HG03095 (cell line): ENCODE results near the gene MYL4.
"Not testable (repeated sequence)": the region's sequence is repeated elsewhere in the genome, so short reads cannot be mapped to it uniquely, and the experiment has no call there.

Source experiments
- ATAC-seq: cut with Tn5 transposase; IDR thresholded peaks from one replicate; pipeline ENCODE4 v1.9.1; 2021; ENCODE audit warnings: moderate library complexity; ENCODE audit not compliant: unreplicated experiment

MYL4 gene

DNA sequence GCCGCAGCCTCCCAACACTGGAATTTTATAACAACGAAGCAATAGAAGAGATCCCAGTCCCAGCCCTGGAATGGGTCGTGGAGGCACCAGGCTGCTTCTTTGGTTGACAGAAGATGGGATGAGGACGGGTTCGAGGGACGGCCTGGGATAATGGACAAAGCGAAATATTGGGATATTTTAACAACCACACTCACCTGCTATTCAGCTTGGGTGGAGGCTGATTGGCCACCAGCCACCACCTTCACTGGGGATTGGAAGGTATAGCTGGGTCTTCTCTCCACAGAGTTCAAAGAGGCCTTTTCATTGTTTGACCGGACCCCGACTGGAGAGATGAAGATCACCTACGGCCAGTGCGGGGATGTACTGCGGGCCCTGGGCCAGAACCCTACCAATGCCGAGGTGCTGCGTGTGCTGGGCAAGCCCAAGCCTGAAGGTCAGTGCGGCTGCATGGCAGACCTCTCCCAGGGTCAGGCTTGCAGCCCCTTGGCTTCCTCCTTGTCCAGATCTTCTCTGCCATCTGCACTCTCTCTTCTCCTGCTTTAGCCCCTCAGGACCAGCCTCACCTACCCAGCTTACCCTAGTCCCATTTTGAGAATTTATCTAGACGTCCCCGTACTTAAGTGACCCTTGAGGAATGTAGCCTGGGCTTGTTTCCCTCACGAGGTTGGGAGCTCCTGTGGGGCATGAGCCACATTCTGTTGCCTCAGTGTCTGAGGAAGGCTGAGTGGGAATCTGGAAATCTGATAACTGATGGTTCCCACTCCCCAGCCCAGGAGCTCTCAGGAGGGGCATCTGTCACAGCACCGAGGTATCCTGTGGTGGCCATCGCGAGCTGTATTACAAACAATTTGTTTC is 10.7 kb downstream of the MYL4 start:
- ATAC-seq: no peak

DNA sequence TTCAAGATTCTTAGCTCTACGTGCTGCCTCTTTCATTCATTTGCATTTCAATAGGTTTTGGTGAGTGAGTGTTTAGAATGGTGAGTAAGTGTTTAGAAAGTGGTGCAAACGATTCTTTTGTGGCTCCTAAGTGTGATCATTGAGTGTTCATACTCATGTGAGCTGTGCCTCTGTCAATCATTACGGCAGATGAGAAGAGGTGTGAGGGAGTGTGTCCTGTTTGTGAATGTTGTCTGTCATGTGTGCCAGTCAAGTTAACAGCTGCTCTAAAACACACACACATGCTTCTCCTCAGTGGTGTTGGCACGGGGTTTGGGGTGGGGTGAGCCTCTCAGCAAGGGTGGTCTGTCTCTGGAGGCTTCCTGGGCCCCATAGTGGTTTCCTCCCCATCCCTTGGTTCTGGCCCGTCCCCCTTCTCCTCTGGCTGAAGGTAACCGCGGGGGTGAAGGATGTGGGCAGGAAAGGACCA is 11.4 kb downstream of the MYL4 start:
- ATAC-seq: no peak

DNA sequence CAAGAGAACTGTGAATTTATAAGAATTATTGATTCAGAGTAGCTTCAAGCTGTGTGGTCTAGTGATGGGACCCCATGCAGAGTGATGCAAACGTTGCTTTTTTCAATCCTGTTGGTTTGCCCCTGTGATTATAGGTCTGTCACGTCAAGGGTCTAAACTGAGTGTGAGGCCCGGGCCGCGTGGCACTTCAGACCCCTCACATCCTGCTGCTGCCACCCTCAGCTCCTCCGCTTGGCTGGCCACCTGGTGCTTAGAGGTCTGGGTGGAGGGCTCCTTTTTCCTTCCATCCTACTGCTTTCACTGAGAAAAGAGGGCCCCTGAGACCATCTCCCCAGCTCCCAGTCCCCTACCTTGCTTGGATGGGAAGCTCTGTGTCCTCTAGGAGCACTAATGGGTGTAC is 12.0 kb downstream of the MYL4 start:
- no peak for ATAC-seq

DNA sequence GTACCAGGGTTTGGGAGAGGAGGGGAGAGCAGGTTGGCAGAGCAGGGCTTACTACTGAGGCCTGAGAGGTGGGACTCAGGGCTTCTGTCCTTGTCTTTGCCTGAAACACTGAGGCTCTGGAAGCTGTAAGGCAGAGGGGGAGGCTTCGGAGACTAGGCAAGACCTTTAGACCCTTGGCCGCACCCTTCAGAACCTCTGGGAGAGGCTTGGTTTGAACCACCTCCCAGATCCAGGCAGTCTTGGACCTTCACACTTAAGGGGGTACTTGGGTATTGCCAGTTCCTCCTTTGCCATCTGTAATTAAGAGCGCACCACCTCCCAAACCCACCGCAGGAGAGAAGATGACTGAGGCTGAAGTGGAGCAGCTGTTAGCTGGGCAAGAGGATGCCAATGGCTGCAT is 12.9 kb downstream of the MYL4 start:
- ATAC-seq: no peak

DNA sequence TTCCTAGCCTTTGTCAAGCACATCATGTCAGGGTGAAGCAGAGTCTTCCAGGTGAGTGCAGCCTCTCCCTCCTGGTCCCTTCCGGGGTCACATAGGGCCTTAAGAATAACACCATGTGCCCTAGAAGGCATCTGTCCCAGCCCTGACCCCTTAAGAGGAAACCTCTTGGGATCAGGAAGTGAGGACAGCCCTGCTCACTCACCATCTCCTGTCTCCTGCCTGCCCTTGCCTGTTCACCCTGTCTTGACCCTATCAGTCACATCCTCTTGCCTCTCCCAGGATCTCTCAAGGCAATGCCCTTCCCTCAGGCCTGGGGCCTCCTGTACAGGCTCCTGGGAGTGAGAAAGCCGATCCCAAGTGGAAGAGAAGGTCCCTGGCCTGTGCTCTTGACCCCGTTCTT is 13.9 kb downstream of the MYL4 start:
- ATAC-seq: no peak

DNA sequence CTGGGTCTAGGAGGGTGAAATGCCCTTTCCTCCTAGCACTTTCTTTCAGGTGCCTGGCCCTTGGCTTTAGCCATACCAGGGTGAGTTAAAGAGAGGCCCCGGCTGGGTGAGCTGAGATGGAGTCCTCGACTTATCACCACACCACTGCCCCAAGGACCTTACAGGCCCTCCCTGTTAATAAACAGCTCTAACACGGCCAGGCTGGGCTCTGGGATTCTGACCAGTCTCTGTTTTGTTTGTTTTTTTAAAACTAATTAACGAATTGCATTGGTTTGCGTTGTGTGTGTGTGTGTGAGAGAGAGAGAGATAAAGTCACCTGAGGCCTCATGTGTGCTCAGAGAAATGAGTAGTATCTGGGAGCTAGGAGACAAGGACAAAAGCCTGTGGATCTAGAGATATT is 14.3 kb downstream of the MYL4 start:
- ATAC-seq: no peak

DNA sequence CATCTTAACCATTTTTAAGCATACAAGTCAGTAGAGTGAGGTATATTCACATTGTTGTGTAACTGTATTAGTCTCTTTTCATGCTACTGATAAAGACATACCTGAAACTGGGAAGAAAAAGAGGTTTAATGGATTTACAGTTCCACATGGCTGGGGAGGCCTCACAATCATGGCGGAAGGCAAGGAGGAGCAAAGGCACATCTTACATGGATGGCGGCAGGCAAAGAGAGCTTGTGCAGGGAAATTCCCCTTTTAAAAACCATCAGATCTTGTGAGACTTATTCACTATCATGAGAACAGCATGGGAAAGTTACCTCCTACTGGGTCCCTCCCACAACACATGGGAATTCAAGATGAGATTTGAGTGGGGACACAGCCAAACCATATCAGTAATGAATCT is 14.9 kb downstream of the MYL4 start:
- ATAC-seq: not testable (repeated sequence)

DNA sequence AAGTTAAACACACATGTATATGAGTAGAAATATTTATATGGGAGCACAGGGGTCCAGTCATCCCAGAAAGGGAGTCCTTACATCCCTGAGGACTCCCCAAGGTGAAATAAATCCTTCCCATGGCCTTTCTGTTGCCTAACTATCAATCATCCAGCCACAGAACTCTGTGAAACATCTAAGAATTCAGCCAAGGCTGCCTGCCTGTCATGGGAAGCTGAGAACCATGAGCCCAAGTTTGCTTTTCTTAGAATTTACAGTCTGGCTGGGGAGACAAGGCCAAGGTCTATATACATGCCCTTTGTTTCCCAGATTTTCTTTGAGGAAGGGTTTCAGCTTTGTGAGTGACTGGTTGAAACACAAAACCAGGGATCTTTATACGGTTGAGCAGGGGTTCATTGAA is 15.8 kb downstream of the MYL4 start:
- no peak for ATAC-seq

DNA sequence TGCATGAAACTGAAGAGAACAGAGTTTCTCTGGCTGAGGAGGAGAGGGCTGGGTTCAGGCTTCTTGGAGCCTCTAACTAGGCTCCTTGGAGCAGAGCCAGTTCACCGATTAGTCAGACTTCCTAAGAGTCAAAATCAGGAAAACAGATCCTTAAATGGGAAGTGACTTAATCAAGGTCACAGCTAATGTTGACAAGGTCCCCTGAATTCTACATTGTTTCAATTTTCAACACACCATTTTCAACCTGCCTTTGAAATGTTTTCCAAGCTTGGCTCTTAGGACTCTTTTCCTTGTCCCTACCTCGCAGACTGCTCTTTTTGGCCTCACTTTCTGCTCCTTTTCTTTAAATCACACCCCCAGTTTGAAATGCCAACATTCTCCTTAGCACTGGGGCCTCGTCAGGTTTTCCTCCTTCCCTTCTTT is 16.3 kb downstream of the MYL4 start:
- no peak for ATAC-seq

DNA sequence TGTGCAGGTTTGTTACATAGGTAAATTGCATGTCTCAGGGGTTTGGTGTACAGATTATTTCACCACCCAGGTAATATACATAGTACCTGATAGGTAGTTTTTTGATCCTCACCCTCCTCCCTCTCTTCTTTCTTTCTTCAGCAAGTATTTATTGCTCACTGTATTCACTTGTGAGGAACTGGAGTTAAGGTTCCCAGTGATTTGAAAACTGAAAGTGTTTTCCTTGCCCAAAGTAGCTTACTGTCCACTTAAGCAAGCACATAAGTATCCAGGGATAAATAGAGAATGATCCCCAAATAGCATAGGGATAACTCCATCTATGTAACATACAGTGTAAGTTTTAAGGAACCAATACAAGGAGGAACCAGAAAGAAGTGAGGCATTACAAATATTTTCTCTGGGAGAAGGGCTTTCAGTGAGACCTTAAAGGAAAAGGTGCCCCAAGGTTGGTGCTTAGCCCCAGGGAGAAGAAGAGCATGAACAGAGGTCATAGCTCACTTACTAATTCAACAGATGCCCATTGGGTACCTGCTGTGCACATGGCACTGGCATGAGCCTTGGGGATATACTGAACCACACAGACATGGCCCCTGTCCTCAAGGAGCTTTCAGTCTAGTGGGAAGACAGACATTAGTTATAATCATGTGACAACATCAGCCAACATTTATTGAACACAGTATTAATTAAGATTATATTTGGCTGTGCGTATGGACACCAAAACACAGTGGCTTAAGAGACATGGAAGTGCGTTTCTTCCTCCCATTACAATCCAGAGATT is 17.0 kb downstream of the MYL4 start:
- no peak for ATAC-seq

DNA sequence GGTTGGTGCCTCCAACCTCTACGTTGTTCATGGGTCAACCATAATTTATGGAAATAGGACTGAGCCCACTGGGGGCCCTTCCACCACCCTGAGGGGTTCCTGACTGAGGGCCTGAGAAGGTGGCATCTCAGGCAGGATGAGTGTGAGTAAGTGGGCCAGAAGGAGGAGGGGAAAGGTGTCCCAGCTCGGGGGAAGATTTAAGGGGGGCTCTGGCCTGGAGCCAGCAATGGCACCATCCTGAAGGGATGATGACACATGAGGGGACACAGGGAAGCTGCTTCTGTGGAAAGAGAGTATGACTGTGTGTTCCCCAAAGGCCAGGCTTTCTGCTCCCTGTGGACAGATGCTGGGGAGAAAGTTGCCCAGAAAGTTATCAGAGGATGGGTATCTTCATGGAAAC is 18.7 kb downstream of the MYL4 start:
- ATAC-seq: no peak

DNA sequence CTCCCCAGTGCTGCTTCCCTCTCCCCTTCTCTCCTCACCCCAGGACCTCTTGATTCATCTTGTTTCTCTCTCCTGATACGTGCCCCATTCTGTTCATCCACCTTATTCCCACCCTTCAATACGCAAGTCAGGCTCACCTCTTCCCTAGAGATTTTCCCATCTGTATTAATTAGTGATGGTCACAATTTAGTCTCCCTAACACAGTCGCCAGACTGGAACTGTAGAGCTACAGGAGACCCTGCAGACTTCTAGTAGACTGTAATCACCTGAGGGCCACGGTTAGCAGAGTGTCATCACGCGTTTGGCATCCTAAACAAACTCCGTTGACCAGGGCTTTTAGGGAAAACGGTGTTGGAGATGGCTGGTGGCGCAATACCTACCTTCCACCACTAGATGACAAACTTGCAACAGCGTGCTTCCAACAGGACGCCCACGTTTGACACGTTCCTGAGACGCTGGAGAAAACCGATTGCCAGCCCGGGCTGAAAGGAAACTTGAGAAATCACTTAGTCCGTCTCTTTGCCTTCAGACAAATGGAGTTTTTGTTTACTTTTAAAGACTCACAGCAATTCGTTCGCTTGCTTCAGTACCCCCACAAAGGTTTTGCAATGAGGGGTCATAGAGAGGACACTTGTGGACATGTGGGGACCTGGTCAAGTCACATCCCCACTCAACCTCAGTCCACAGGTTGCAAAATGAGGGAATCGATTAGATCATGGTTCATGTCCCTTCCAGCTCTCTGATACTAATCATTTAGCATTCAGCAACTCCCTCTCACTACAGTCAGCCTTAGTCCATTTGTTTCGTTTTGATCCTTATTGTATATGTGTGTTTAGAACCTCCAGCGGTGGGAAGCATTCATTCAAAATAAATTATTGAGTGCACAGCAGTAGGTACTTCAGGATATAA is 20.6 kb downstream of the MYL4 start:
- no peak for ATAC-seq

DNA sequence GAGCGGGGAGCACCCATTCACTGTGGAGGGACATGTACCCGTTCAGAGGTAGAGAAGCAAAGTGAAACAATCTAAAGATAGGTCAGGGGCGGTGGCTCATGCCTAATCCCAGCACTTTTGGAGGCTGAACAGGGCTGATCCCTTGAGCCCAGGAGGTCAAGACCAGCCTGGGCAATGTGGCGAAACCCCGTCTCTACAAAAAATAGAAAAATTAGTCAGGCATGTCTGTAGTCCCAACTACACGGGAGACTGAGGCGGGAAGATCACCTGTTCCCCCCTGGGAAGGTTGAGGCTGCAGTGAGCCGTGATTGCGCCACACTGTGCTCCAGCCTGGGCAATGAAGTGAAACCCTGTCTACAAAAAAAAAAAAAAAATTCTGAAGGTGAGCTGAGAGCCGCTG is 21.7 kb downstream of the MYL4 start:
- ATAC-seq: no peak

DNA sequence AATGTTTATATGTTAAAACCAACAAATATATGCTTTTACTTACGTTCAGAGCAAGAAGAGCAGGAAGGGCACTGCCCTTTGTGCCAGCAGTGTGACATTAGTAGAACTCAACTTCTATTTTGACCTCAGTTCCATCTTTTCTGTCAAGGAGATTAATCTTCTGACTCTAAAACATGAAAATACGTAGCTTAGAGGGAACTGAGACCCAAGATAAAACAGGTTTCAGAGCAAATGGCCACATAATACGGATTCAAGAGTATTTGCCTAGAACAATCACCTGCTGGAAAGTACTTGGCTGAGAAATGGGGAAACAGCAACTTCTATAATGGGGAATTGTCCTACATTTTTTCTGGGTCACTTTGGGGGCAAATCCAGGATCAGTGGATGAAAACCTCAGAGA is 22.2 kb downstream of the MYL4 start:
- ATAC-seq: no peak

DNA sequence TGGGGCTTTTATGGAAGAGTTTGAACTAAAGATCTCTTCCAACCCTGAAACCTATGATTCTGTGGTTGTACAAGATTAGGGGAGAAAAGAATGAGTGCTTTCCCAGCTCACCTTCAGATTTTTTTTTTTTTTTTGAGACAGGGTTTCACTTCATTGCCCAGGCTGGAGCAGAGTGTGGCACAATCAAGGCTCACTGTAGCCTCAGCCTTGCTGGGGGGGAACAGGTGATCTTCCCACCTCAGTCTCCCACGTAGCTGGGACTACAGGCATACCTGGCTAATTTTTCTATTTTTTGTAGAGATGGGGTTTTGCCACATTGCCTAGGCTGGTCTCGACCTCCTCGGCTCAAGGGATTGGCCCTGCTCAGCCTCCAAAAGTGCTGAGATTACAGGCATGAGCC is 22.7 kb downstream of the MYL4 start:
- ATAC-seq: no peak

DNA sequence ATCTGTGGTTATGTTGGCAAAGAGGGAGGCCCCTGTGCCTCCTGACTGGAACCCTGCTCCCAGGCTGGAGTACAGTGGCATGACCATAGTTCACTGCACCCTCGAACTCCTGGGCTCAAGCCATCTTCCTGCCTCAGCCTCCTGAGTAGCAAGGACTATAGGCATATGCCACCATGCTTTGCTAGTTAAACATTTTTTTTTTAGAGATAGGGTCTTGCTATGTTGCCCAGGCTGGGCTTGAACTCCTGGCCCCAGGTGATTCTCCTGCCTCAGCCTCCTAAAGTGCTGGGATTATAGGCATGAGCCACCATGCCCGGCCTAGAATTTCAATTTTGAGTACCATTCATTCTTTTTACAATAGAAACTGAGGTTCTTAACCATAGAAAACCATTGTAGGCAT is 23.3 kb downstream of the MYL4 start:
- no peak for ATAC-seq

DNA sequence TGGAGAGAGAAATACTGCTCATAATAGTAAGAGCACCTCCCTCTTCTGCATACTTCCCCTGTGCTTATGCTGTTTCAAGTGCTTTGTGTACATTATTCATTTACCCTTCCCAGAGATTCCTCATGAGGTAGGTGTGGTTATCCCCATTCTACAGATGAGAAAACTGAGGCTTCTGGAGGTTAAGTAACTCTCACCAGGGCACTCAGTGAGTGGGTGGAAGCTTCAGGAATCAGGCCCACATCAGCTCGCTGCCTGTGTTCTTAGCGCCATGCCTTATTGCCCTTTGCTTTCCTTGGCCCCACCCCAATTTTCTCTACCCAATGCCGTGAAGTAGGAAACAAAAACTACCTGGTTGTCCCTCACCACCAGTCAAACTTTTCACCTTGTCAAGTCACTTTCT is 26.4 kb downstream of the MYL4 start:
- no peak for ATAC-seq

DNA sequence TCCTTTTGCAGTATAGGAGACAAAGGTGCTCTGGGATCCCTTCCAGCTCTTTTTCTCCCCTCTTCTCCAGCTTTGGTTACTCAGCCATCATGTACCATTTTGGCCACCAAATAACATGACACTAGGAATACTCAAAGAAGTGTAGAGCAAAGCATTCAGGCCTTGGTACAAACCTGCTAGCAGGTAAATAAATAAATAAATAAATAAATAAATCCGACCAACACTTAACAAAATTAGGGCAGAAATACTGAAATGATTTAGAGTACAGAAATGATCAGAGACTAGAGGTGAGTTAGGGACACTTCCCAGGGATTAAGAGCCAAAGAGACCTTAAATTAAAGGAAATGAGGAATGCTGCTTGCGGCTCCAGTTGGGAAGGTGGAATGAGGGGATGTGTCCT is 26.8 kb downstream of the MYL4 start:
- ATAC-seq: no peak

DNA sequence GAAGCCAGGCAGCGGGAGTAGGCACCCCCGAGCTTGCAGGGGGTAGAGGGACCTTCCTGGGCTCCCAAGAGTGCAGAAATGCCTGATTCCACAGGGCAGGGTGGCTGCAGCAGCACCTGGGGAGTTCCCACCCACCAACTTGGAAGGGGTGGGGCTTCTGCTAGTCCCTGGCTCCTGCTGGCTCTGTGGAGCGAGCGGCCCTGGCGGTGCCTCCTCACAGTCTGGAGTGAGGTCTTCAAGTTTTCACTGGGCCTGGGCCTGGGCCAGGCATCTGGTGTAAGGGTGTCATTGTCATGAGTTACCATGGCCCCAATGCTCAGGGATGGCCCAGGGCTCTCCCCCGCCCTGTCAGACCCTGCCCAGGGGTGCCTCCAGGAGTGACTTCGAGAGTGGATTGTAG is 28.7 kb downstream of the MYL4 start:
- no peak for ATAC-seq

DNA sequence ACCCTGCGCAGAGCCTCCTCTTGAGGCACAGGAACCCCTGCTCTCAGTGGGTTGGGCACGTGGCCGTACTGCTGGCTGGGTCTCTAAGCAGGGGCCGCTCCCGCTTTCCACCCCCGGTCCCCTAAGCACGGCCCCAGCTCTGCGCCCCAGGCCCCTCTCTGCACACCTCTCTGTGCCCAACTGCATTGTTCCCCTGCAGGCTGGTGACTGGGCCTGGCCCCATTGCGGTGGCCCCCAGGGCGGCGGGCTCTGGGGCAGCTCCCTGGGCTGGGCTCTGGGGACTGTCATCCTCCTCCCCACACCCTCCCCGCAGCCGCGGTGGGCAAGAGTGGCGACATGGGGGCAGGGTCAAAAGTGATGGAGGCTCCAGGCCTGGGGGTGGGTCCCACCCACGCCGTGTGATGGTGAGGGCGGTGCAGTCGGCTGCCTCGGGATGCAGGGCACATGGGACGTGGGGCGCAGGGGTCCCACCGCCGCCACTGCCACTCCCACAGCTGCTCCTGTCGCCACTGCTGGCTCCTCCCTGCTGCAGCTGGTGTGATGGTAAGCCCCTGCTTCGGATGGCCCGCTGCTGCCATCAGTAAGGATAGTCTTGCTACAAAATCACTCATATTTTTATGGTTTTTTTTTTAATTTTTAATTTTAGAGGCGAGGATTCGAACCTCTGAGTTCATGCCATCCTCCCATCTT is 29.3 kb downstream of the MYL4 start:
- no peak for ATAC-seq

DNA sequence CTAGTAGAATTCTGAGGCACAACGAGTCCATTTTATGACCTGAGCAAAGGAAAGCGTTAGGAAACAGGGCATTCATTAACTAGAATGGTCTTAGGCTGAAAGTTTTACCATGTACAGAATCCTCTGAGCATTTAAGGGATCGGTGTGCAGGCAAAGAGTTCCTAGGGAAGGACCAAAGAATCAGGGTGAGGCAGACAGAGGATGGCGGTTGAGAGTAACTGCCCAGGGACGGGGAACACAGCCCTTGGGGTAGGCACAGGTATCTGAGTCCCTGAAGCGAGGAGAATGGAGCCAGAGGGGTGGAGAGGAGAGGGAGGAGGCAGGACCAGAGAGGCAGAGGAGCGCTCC is 30.4 kb downstream of the MYL4 start:
- ATAC-seq: no peak
